ENCODE measurements around the gene CBX8.

GRCh38 chr17:79760197-79760906, 36.5 kb downstream of the CBX8 start:
- TF ChIP-seq CTCF (conservative IDR thresholded peaks at IDR 0.05): no peak
- no peak for TF ChIP-seq ZFX (IDR thresholded peaks at IDR 0.05)

Measured in C4-2B (cell line).